Sigmoid colon (tissue), 7 donors: ENCODE measurements around the gene CHD1. TPM values are rescaled to one million over a fixed set of nuclear protein-coding genes. Genes with fewer than 3 reads are reported as not detected.

Source experiments
- DNase-seq: peaks from one replicate; pipeline ENCODE4 v3.0.0-alpha.2; 2019
- H3K27ac ChIP-seq, 4 donors: fragments of 200-600 bp; sonication (generic); one replicate each; pipeline ENCODE4 v1.5.1; 2016 to 2019; ENCODE audit warnings: mild to moderate bottlenecking in 1 of 4
- H3K27me3 ChIP-seq, 3 donors: fragments of 200-600 bp; sonication (generic); one replicate each; pipeline ENCODE4 v1.5.1; 2019; ENCODE audit warnings: mild to moderate bottlenecking in 1 of 3
- H3K36me3 ChIP-seq, 4 donors: fragments of 200-600 bp; sonication (generic); one replicate each; pipeline ENCODE4 v1.5.1; 2016 to 2019
- H3K4me1 ChIP-seq, 4 donors: fragments of 200-600 bp; sonication (generic); one replicate each; pipeline ENCODE4 v1.5.1; 2017 to 2019
- H3K4me3 ChIP-seq, 4 donors: fragments of 200-600 bp; sonication (generic); one replicate each; pipeline ENCODE4 v1.5.1; 2017 to 2019; ENCODE audit warnings: mild to moderate bottlenecking in 2 of 4, moderate library complexity in 1 of 4
- H3K9me3 ChIP-seq, 4 donors: fragments of 200-600 bp in 3 of 4; sonication (generic) in 3 of 4; one replicate each; pipeline versions ENCODE4 v1.5.1 to v1.6.1; 2013 to 2019
- EP300 ChIP-seq, 4 donors: sonication (generic); formaldehyde crosslinking; IDR thresholded peaks; one replicate each; pipeline ENCODE4 v1.6.1; 2017; ENCODE audit warnings: antibody characterized with exemption in 4 of 4
- POLR2A ChIP-seq, 2 donors: fragments of 450-650 bp; IDR thresholded peaks; one replicate each; pipeline ENCODE4 v1.6.1; 2016; ENCODE audit warnings: antibody characterized with exemption in 2 of 2, mild to moderate bottlenecking in 2 of 2, moderate library complexity in 2 of 2
- POLR2AphosphoS5 ChIP-seq, 4 donors: sonication (generic); formaldehyde crosslinking; IDR thresholded peaks; one replicate each; pipeline ENCODE4 v1.6.1; 2017; ENCODE audit warnings: antibody characterized with exemption in 4 of 4
- WGBS, 2 donors: extraction: QIAGEN DNeasy Blood & Tissue Kit; methylation state at CpG; one replicate each; pipeline ENCODE4 v1.1.7; 2013; 5-methylcytosine and 5-hydroxymethylcytosine counted together
- intact Hi-C: fragments of 100-400 bp; cut with DNase I; formaldehyde crosslinking; loops from one replicate; pipeline ENCODE4 v1.15.1; 2023
- polyA plus RNA-seq, 3 donors: library from polyadenylated mRNA; stranded (reverse); fragments of 200-250 nt; gene quantifications; one replicate each; pipeline ENCODE4 v1.2.3, GENCODE V29; 2013
- total RNA-seq, 4 donors: library from RNA; depleted of rRNA; stranded (reverse); fragments of >200 nt; gene quantifications; one replicate each; pipeline ENCODE4 v1.1.0, GENCODE V29; 2016
- TF ChIP-seq, protein P1 (sequence below), 4 experiments: fragments of 450-650 bp in 3 of 4; fragments of 200-600 bp in 1 of 4; IDR thresholded peaks; one replicate each; pipeline ENCODE4 v1.5.1; 2016 to 2019; ENCODE audit warnings: antibody characterized with exemption in 4 of 4, mild to moderate bottlenecking in 3 of 4, moderate library complexity in 2 of 4
- donor health status: healthy with polysubstance abuse.
- donor health status: Bipolar disorder and iron deficiency.
- donor health status: healthy.

The CHD1 gene
- total and polyA plus RNA-seq, 7 donors: 13.9 to 73.3 (median 38.2) TPM

DNA sequence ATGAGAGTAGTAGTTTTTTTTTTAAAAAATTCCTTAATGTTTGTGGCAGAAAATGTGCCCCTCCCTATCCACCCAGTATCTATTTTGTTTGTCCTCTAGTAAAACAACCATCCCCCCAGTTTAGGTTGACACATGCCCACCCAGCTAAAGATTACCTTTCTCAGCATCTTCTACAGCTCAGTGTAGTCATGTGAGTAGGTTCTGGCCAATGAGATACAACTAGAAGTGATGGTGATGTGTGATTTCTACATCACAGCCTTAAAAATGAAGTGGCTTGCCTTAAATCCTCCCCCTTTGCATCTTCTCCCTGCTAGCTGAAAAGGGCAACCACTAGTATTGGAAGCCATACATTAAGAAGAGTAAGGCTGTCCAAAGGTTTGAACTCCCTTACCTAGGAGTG lies 14.9 kb downstream of the CHD1 start:
- TF ChIP-seq POLR2A (IDR thresholded peaks at IDR 0.05) (no peak), POLR2AphosphoS5 (IDR thresholded peaks at IDR 0.05) (no peak), EP300 (IDR thresholded peaks at IDR 0.05) (no peak)
- TF ChIP-seq, protein P1, sequence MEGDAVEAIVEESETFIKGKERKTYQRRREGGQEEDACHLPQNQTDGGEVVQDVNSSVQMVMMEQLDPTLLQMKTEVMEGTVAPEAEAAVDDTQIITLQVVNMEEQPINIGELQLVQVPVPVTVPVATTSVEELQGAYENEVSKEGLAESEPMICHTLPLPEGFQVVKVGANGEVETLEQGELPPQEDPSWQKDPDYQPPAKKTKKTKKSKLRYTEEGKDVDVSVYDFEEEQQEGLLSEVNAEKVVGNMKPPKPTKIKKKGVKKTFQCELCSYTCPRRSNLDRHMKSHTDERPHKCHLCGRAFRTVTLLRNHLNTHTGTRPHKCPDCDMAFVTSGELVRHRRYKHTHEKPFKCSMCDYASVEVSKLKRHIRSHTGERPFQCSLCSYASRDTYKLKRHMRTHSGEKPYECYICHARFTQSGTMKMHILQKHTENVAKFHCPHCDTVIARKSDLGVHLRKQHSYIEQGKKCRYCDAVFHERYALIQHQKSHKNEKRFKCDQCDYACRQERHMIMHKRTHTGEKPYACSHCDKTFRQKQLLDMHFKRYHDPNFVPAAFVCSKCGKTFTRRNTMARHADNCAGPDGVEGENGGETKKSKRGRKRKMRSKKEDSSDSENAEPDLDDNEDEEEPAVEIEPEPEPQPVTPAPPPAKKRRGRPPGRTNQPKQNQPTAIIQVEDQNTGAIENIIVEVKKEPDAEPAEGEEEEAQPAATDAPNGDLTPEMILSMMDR (IDR thresholded peaks at IDR 0.05): no peak
- no peaks in the 10 kb centered on the region for H3K9me3 ChIP-seq
- H3K27ac ChIP-seq: no peak overlapping the region
- H3K4me1 ChIP-seq: peaks cover 0 to 41% (median 24%) of the 10 kb centered on the region in 4 donors
- H3K4me3 ChIP-seq: no peak overlapping the region
- peaks cover 0 to 8% (median 0%) of the 10 kb centered on the region in 4 donors for H3K36me3 ChIP-seq
- DNase-seq: no peak
- H3K27me3 ChIP-seq: no peaks in the 10 kb centered on the region
- intact Hi-C loops: no loop called here

DNA sequence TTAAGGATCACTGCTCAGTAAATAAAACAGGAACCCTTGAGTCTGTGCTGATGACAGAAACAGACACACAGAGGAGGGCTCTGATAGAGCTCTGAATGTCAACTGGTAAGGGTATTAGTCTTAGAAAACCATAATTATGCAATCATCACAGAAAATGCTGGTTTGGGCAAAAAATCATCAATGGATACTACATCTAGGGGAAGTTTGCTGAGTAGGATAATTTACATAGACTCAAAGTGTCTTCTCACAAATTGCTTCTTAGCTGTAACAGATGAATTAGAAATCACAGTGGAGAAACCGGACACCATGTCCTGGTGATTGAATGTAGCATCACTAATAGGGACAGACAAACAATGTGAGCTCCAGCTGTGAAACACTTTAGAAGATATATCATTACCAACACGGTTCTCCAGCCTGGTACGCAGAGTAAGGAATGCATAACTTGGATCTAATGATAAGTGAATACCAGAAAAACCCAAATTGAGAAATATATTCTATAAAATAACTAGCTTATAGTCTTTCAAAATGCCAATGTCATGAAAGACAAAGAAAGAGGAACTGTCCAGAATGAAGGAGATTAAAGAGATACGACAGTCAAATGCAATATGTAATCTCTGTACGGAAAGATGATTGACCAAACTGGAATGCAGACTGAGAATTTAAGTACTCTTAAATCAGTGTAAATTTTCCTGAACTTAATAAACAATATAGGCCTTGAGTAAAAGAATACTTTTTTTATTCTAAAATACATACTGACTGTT lies 17.3 kb downstream of the CHD1 start:
- H3K27me3 ChIP-seq: no peaks in the 10 kb centered on the region
- intact Hi-C loops: no loop called here
- TF ChIP-seq EP300 (IDR thresholded peaks at IDR 0.05) (no peak), POLR2A (IDR thresholded peaks at IDR 0.05) (no peak), POLR2AphosphoS5 (IDR thresholded peaks at IDR 0.05) (no peak)
- TF ChIP-seq, protein P1 (IDR thresholded peaks at IDR 0.05): no peak
- DNase-seq: no peak
- 86 to 87% methylated on average over 5 of the region's 5 CpGs for WGBS, 2 donors
- H3K27ac ChIP-seq: no peak overlapping the region
- H3K4me1 ChIP-seq: peaks cover 0 to 46% (median 24%) of the 10 kb centered on the region in 4 donors
- no peaks in the 10 kb centered on the region for H3K9me3 ChIP-seq
- no peaks in the 10 kb centered on the region for H3K36me3 ChIP-seq
- H3K4me3 ChIP-seq: no peak overlapping the region

DNA sequence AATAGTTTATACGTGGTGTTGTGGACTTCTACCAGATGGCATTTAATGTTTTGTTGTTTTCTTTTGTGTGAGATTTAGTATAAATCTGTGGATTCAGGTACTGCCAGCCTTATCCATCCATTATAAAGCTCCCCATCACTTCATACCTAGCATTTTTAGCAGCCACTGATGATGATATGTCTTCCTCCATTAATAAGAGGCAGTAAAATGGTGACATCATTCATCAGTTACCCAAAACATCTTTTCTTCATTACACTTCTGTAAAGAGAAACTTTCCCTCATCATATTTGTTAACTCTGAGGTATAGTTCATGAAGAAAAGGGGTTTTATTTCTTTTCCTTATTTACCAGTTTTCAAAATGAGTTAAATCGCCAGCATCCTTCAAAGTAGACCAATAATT lies 19.4 kb downstream of the CHD1 start:
- Histone ChIP-seq H3K4me1 (peaks cover 0 to 44% (median 15%) of the 10 kb centered on the region in 4 donors), H3K4me3 (no peak overlapping the region), H3K9me3 (no peaks in the 10 kb centered on the region), H3K36me3 (peaks cover 0 to 5% (median 0%) of the 10 kb centered on the region in 4 donors), H3K27ac (no peak overlapping the region), H3K27me3 (no peaks in the 10 kb centered on the region)
- DNase-seq: no peak
- 86 to 90% methylated on average over 2 of the region's 2 CpGs for WGBS, 2 donors
- intact Hi-C loops: no loop called here
- TF ChIP-seq, protein P1 (IDR thresholded peaks at IDR 0.05): no peak
- TF ChIP-seq EP300 (IDR thresholded peaks at IDR 0.05) (no peak), POLR2AphosphoS5 (IDR thresholded peaks at IDR 0.05) (no peak), POLR2A (IDR thresholded peaks at IDR 0.05) (no peak)

DNA sequence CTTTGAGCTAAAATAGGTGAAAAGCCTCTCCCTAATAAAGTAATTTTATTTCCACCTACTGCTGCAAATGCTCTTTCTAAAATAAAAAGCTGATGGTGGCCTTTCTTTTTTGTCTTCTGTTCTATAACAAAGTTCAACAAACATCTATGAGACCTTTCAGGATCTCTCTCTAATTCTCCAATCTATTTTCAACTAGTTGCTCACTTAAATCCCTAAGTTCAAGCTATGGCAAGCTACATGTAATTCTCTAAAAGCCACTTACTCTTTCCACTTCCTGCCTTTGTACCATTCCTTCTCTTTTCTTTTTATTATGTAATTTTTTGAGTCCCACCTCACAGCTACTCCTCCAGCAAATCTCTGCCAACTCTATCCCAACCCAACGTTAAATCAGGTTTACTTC lies 20.9 kb downstream of the CHD1 start:
- 81 to 83% methylated on average over 1 of the region's 1 CpG for WGBS, 2 donors
- no peaks in the 10 kb centered on the region for H3K9me3 ChIP-seq
- DNase-seq: no peak
- no peaks in the 10 kb centered on the region for H3K27me3 ChIP-seq
- peaks cover 0 to 44% (median 11%) of the 10 kb centered on the region in 4 donors for H3K4me1 ChIP-seq
- H3K4me3 ChIP-seq: no peak overlapping the region
- no peak for TF ChIP-seq POLR2A (IDR thresholded peaks at IDR 0.05)
- no peak for TF ChIP-seq EP300 (IDR thresholded peaks at IDR 0.05)
- TF ChIP-seq, protein P1 (IDR thresholded peaks at IDR 0.05): no peak
- TF ChIP-seq POLR2AphosphoS5 (IDR thresholded peaks at IDR 0.05): no peak
- peaks cover 0 to 19% (median 0%) of the 10 kb centered on the region in 4 donors for H3K36me3 ChIP-seq
- intact Hi-C loops: loop anchor here (2.0 kb wide), 1 partner anchor 125 kb away; no protein-coding TSS in a partner anchor
- no peak overlapping the region for H3K27ac ChIP-seq
